Amniotic stem cell (primary cell): Measurements from ENCODE around the gene PCDH19.

Source experiments
- DNase-seq: peaks from one replicate; lab custom pipeline; 2025; lab: John Stamatoyannopoulos, UW

The PCDH19 gene

DNA sequence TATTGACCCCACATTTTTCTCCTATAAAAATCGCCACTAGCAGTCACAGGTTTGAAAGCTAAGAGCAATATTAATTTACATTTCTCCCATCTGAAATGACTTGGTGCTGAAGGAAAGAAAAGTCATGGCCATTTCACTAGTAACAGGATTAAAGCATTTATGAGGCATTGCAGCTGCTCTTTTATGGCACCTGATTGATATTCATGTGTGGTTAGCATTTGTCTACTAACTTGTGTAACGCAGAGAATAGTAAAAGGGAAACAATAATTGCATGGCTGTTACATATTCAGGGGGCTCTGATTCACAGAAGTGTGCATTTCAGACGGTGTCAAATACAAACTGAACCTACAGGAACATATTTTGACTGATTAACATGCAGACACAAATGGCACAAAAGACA is 5.2 kb downstream of the PCDH19 start:
- no peak for DNase-seq

DNA sequence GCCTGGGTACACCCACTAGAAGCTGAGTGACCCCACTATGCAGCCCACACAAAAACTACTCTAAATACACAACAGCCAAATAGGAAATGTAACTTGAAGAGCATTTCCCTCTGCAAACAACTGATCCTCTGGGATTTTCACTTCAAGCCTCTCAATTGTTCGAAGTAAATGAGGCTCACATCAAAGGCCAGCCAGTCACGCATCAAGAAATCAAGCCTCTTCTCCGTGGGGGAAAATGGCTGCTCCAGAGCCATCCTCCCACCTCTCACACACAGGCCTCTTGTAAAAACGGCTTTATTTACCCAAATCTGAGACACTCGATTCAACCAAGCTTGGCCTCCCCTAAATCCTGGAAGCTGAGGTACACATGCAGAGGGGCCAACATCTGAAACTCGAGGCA is 14.3 kb downstream of the PCDH19 start:
- DNase-seq = no peak

GRCh38 chrX:100381619-100382018 is 28.5 kb downstream of the PCDH19 start:
- DNase-seq = no peak

- no peak for DNase-seq
These were observed 30.6 kb downstream of the PCDH19 start for GRCh38 chrX:100379388-100379986.

- DNase-seq = no peak
These were observed 32.2 kb downstream of the PCDH19 start for GRCh38 chrX:100377826-100378225.

DNA sequence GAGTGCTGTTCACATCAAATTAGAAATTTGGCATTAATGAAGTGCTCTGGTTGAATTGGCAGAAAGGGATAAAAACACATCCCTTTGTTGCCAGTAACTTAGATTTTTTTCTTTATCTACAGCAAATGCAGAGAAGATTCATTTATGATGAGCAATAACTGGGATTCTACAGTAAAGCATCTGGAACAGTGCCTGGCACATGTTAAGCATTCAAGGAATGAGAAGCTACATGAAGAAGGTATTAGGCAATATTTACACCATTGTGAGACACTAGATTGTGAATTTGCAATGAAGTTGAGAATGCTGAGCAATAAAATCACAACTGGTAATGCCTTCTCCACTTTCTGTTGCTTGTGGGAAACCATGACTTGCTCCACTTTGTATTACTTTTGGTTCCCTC is 33.5 kb downstream of the PCDH19 start:
- DNase-seq = no peak

GRCh38 chrX:100373673-100374072 is 36.4 kb downstream of the PCDH19 start:
- DNase-seq = no peak

GRCh38 chrX:100368167-100368566 is 41.9 kb downstream of the PCDH19 start:
- no peak for DNase-seq

DNA sequence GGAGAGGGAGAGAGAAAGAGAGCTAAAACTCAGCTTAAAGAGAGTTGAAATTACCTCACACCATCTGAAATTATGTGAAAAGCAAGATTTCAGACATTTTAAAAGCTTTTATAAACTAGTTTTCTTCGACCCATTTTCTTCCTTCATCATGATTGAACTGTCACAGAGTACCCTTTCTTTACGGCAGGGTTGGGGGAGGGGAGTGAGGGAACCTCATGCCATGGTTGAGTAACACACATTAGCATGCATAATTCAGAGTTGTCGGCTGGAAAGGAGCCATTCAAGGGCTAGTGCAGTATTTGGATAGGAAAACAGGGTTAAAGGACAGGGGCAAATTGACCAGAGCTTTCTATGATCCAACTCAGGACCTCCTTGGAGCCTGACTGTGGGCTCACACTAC is 46.2 kb downstream of the PCDH19 start:
- DNase-seq = no peak

DNA sequence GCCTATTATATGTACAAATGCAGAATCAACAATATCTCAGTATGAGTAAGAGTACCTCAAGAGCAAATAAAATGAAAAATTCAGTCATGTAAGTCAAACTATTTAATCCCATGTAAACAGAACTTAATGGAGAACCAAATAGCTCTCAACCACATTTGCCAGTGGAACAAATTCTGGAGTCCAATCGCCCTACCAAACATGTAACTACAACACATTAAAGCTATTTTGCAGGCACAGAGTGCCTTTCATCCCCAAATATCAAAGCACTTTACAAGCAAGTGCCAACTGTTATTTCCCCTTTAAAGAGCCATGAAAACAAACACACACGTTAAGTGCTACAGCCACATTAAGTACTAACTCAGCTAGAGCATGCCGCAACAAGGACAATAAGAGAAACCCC is 51.3 kb downstream of the PCDH19 start:
- DNase-seq = no peak

DNA sequence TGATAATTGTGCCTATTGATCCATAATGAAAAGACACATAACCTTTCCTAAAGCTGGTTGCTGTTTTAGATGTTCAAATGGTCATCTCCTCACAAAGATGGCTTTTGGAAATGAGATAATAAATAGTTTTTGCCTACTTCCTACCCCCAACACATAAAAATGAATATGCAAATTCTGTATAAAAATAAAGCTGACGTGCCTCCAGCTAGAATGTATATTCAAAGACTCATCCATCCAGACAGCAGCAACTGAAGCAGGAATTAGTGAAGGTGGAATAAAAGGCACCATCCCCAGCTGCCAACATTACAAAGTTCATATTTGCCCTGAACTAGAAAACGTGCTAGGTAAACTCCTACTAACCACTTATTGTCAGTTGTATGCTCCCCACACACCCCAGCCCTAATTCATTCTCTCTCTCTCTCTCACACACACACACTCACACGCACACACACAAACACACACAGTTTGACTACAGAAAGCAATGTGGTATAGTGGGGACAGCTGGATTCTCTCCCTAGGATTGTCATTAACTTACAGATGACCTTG is 53.6 kb downstream of the PCDH19 start:
- DNase-seq = no peak

GRCh38 chrX:100355680-100356079 is 54.4 kb downstream of the PCDH19 start:
- no peak for DNase-seq

DNA sequence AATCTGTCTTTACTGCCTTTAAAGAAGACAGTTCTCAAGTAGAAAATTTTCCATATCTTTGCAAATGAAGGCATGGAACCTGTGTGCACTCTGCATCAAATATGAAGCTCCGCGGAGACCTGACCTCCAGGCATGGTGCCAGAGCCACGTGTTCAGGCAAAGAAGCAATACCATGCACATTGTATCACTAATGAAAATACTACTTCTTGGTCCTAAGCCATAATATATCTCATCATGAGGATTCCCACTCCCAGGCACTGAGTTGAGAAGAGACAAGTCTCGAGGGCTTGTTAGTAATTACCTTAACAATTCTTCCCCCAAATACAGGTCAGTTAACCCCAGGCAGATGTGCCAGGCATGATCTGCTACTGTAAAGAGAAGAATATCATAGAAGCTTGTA is 56.7 kb downstream of the PCDH19 start:
- DNase-seq = no peak

DNA sequence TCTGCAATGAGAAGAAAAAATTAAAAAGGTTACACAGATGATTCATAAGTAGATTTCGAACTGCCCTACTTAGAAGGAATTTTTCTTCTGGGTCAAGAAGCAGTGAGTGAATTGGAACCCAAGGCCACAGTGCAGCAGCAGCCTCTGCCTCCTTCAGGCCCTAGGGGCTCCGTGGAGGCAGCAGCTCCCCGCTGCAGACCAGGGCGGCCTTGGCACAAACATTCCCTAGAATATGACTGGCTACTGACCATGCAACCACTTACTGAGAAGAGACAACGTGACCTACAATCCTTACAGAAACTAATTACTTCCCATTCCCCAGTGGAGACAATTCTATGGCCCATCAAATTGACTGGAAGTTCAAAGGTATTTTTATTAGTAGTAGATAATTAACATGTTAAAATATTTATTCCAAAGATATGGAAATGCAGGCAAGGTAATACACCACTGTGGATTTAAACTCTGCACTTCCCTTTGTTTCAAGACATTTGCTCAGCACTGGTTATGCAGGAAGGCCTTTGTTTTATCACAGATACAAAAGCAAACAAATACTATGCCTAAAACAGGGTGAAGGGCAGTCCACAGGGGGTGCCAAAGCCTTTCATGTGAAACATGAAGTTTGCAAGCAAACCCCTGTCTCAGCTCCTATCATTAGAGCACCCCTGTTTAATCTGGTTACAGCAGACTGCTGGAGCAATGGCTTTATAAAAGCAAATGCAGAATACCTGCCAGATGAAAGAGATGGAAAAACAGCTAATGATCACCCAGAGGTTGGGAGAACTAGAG is 59.2 kb downstream of the PCDH19 start:
- no peak for DNase-seq

DNA sequence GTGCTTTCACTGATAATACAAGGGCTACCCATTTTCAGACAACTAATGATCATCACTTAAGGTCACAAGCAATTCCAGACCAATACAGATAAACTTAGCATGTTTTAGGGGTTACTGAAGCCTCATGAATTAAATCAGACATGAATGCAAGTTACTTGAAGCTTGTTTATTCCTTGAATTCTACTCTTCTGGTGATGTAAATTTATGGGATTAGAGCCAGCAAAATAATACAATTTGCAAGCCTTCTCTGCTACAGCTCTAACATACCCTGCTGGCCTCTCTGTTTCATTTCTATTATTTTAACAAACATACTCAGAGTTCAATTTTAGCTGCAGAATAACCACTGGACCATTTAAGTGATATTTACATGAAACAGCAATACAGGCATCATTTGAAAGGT is 60.7 kb downstream of the PCDH19 start:
- no peak for DNase-seq

GRCh38 chrX:100341142-100341510 is 68.9 kb downstream of the PCDH19 start:
- DNase-seq = no peak

DNA sequence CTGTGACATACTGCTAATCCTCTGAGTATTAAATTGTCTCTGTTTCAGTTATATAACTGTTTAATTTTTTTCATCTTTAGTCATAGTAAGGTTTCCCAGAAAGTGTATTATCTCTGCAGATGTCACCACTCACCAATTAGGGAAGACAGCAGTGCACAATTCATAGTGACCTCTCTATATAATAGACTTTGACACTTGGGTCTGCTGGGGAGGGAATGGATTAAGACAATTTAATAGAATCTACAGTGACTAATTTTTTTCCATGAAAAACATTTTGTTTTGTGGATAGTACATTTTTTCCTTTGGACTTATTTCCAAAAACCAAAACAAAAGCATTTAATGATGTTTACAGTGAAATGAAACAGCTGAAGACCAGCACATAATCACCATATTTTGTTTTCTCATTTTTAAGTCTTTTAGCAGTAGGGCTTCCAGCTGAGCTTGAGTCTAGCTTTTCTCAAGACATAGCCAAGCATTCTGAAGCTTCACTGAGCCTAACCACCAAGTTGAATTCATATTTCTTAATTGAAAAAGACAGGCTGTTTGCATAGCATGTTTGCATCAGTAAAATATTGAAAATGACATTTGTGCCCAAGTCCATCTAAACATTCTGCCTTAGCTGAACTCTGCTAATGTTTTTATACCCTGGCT is 69.5 kb downstream of the PCDH19 start:
- DNase-seq = no peak

DNA sequence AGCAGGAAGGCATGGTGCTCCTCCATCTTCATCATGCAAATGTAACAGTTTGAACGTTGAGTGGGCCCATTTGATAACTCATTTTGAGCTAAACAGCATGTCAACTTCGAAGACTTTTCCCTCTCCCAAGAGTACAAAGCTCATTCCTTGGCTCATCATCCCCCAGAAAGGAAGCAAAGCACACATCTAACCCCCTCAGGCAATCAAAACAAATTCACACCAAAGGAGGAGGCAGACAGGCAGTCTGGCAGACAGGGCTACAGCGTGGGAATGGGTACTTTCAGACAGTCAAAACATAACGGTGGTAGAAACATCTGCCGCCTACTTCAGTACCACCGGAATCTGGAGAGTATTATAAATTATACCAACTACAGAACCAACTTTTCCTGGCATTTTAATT is 81.7 kb downstream of the PCDH19 start:
- no peak for DNase-seq

GRCh38 chrX:100319716-100320115 is 90.4 kb downstream of the PCDH19 start:
- no peak for DNase-seq

- no peak for DNase-seq
These were observed 93.1 kb downstream of the PCDH19 start for GRCh38 chrX:100316987-100317386.

- no peak for DNase-seq
These were observed 94.5 kb downstream of the PCDH19 start for GRCh38 chrX:100315566-100315965.

- DNase-seq = no peak
These were observed 110.5 kb downstream of the PCDH19 start for GRCh38 chrX:100299559-100299958.

- DNase-seq = no peak
These were observed 112.3 kb downstream of the PCDH19 start for GRCh38 chrX:100297728-100298127.
